PC-3 (cell line): ENCODE measurements around the gene CORO6. TPM values are rescaled to one million over a fixed set of nuclear protein-coding genes. Genes with fewer than 3 reads are reported as not detected.

ENCODE experiments used
- ATAC-seq: fragments of 200-7000 bp; cut with Tn5 transposase; 2 replicates; pipeline ENCODE4 v1.9.1; 2020; ENCODE audit warnings: mild to moderate bottlenecking, moderate library complexity
- BruUV-seq: library from RNA; stranded (reverse); fragments of 400-500 nt; replicated peaks from 2 replicates; lab custom pipeline; 2021; lab: Mats Ljungman, UMichigan
- CTCF ChIA-PET: fragments of 300-600 bp; sonication (Branson Sonifier 250); formaldehyde crosslinking; loops from one replicate; lab custom pipeline; 2022; ENCODE audit warnings: antibody characterized with exemption; lab: Charles Lee
- POLR2A ChIA-PET: fragments of 300-600 bp; sonication (Branson Sonifier 250); formaldehyde crosslinking; loops from one replicate; lab custom pipeline; 2022; ENCODE audit warnings: antibody characterized with exemption; ENCODE audit not compliant: unreplicated experiment; lab: Charles Lee
- DNase-seq: peaks from one replicate; pipeline ENCODE4 v3.0.0-alpha.2; 2015
- H2AFZ ChIP-seq: fragments of 300-600 bp; sonication (generic); 2 replicates; pipeline ENCODE4 v1.6.0; 2016; ENCODE audit warnings: antibody characterized with exemption, low read length
- H3F3A ChIP-seq: fragments of 300-600 bp; sonication (generic); one replicate; pipeline ENCODE4 v1.6.0; 2017; ENCODE audit warnings: antibody characterized with exemption, low read length, control low read depth, mild to moderate bottlenecking; ENCODE audit not compliant: unreplicated experiment
- H3K27ac ChIP-seq: fragments of 300-600 bp; sonication (generic); 2 replicates; pipeline ENCODE4 v1.5.1; 2016; ENCODE audit warnings: mild to moderate bottlenecking, low read length
- H3K27me3 ChIP-seq: fragments of 300-600 bp; sonication (generic); 2 replicates; pipeline ENCODE4 v1.6.1; 2016; ENCODE audit warnings: low read length, mixed read lengths
- H3K36me3 ChIP-seq: fragments of 300-600 bp; sonication (generic); 2 replicates; pipeline ENCODE4 v1.6.1; 2016; ENCODE audit warnings: low read depth, mixed run types, low read length, mixed read lengths
- H3K4me1 ChIP-seq: fragments of 300-600 bp; sonication (generic); 2 replicates; pipeline ENCODE4 v1.5.1; 2016; ENCODE audit warnings: low read length; ENCODE audit not compliant: insufficient read depth
- H3K4me2 ChIP-seq: fragments of 300-600 bp; sonication (generic); 2 replicates; pipeline ENCODE4 v1.6.0; 2016; ENCODE audit warnings: low read length
- H3K4me3 ChIP-seq: fragments of 300-600 bp; sonication (generic); 2 replicates; pipeline ENCODE4 v1.5.1; 2016; ENCODE audit warnings: mild to moderate bottlenecking, low read length, mixed read lengths
- H3K79me2 ChIP-seq: fragments of 300-600 bp; sonication (generic); 2 replicates; pipeline ENCODE4 v1.6.1; 2017; ENCODE audit warnings: low read length, mixed read lengths
- H3K9ac ChIP-seq: fragments of 300-600 bp; sonication (generic); 2 replicates; pipeline ENCODE4 v1.6.0; 2016; ENCODE audit warnings: mild to moderate bottlenecking, low read length
- H3K9me2 ChIP-seq: fragments of 300-600 bp; sonication (generic); replicated peaks from 2 replicates; pipeline ENCODE4 v1.6.1; 2016; ENCODE audit warnings: mixed run types, low read length, mixed read lengths
- H3K9me3 ChIP-seq: fragments of 300-600 bp; sonication (generic); 2 replicates; pipeline ENCODE4 v1.6.1; 2016; ENCODE audit warnings: low read length, mixed read lengths
- H4K20me1 ChIP-seq: fragments of 300-600 bp; sonication (generic); 2 replicates; pipeline ENCODE4 v1.6.1; 2016; ENCODE audit warnings: low read length, mixed read lengths
- CTCF ChIP-seq: fragments of 300-600 bp; sonication (generic); conservative IDR thresholded peaks from 2 replicates; pipeline ENCODE4 v1.5.1; 2017; ENCODE audit warnings: antibody characterized with exemption, low read depth, mild to moderate bottlenecking, low read length
- EZH2 ChIP-seq: fragments of 300-600 bp; sonication (generic); IDR thresholded peaks from one replicate; pipeline ENCODE4 v1.6.1; 2017; ENCODE audit warnings: antibody characterized with exemption, mild to moderate bottlenecking, low read length; ENCODE audit not compliant: unreplicated experiment
- EZH2phosphoT487 ChIP-seq: fragments of 300-600 bp; sonication (generic); IDR thresholded peaks from 2 replicates; pipeline ENCODE4 v1.6.1; 2018; ENCODE audit warnings: mild to moderate bottlenecking, antibody characterized with exemption, low read length, borderline replicate concordance
- intact Hi-C: fragments of 100-400 bp; cut with micrococcal nuclease; formaldehyde crosslinking; loops from 2 replicates; pipeline ENCODE4 v1.9.0; 2023
- total RNA-seq: library from RNA; depleted of rRNA; stranded (reverse); fragments of >200 nt; gene quantifications from 2 replicates; pipeline ENCODE4 v1.2.3, GENCODE V29; 2014

CORO6 gene
- total RNA-seq, 1 experiment from 2014 or later = 0.44 TPM

DNA sequence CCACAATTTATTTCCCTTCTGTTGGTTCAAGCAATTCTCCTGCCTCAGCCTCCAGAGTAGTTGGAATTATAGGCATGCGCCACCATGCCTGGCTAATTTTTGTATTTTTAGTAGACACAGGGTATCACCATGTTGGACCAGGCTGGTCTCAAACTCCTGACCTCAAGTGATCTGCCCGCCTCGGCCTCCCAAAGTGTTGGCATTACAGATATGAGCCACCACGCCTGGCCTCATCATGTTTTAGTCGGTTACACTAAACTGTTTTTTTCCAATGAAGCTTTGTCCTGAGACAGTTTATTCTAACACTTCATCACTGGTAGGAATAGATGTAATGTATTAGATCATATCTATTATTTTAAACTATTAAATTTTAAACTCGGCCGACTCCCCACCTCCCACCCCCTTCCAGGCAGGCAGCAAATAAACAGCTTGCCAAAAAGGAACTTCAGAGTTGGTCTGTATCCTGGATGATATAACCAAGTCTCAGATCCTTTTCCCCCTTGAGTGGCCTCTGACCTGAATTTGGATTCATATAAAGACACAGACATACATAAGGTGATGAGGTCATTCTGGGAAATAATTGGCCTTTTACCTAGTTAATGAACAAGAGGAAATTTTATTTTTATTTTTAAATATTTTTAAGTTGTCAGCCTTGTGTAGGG lies 18.4 kb upstream of the CORO6 start:
- Histone ChIP-seq H3K9ac (no peak overlapping the region), H3F3A (no peaks in the 10 kb centered on the region), H3K27ac (no peak overlapping the region), H3K36me3 (no peaks in the 10 kb centered on the region), H3K4me1 (peaks cover 14% of the 10 kb centered on the region), H3K79me2 (no peaks in the 10 kb centered on the region), H4K20me1 (no peaks in the 10 kb centered on the region), H3K4me2 (no peak overlapping the region), H2AFZ (no peak overlapping the region), H3K9me3 (no peaks in the 10 kb centered on the region), H3K4me3 (no peak overlapping the region), H3K27me3 (no peaks in the 10 kb centered on the region), H3K9me2 (no peaks in the 10 kb centered on the region)
- DNase-seq (no peak), ATAC-seq (no peak)
- no TSS peak for BruUV-seq
- ChIA-PET CTCF (interaction anchor here (0.7 to 0.9 kb wide), 2 partner anchors 139 to 290 kb away, joined by 3 read pairs; no protein-coding TSS in a partner anchor), POLR2A (no interaction called here)
- TF ChIP-seq CTCF (no peak), EZH2phosphoT487 (no peak), EZH2 (no peak)
- intact Hi-C loops = loop anchor here (5.0 kb wide), 1 partner anchor 121 kb away; no protein-coding TSS in a partner anchor

GRCh38 chr17:29640413-29640812 lies 17.7 kb upstream of the CORO6 start:
- Histone ChIP-seq H3F3A (no peaks in the 10 kb centered on the region), H3K4me2 (no peak overlapping the region), H3K27me3 (no peaks in the 10 kb centered on the region), H3K27ac (no peak overlapping the region), H3K4me3 (no peak overlapping the region), H3K9ac (no peak overlapping the region), H2AFZ (no peak overlapping the region), H4K20me1 (no peaks in the 10 kb centered on the region), H3K36me3 (no peaks in the 10 kb centered on the region), H3K79me2 (no peaks in the 10 kb centered on the region), H3K9me2 (no peaks in the 10 kb centered on the region), H3K4me1 (peaks cover 14% of the 10 kb centered on the region), H3K9me3 (no peaks in the 10 kb centered on the region)
- no peak for TF ChIP-seq CTCF
- TF ChIP-seq EZH2 = no peak
- TF ChIP-seq EZH2phosphoT487 = no peak
- POLR2A ChIA-PET = no interaction called here
- DNase-seq = no peak
- no TSS peak for BruUV-seq
- CTCF ChIA-PET = interaction anchor here (0.7 to 0.9 kb wide), 2 partner anchors 139 to 291 kb away, joined by 3 read pairs; no protein-coding TSS in a partner anchor
- no peak for ATAC-seq
- intact Hi-C loops = loop anchor here (5.0 kb wide), 1 partner anchor 122 kb away; no protein-coding TSS in a partner anchor

GRCh38 chr17:29633886-29634285 lies 11.2 kb upstream of the CORO6 start:
- no peaks in the 10 kb centered on the region for H3K9me2 ChIP-seq
- no peaks in the 10 kb centered on the region for H3K79me2 ChIP-seq
- intact Hi-C loops = no loop called here
- H4K20me1 ChIP-seq = no peaks in the 10 kb centered on the region
- H3K36me3 ChIP-seq = no peaks in the 10 kb centered on the region
- peaks cover 3% of the 10 kb centered on the region for H3K4me1 ChIP-seq
- no TSS peak for BruUV-seq
- H3K4me2 ChIP-seq = no peak overlapping the region
- no peaks in the 10 kb centered on the region for H3K9me3 ChIP-seq
- DNase-seq = no peak
- ATAC-seq = no peak
- H3K27me3 ChIP-seq = no peaks in the 10 kb centered on the region
- TF ChIP-seq CTCF (no peak), EZH2phosphoT487 (no peak), EZH2 (no peak)
- POLR2A ChIA-PET = no interaction called here
- CTCF ChIA-PET = no interaction called here
- no peak overlapping the region for H2AFZ ChIP-seq
- H3K9ac ChIP-seq = no peak overlapping the region
- no peak overlapping the region for H3K27ac ChIP-seq
- no peak overlapping the region for H3K4me3 ChIP-seq
- no peaks in the 10 kb centered on the region for H3F3A ChIP-seq
